SK-N-MC (cell line): ENCODE data around the gene FRMD4A.
"Not testable (repeated sequence)": the region's sequence is repeated elsewhere in the genome, so short reads cannot be mapped to it uniquely, and the experiment has no call there.

Source experiments
- DNase-seq: peaks from one replicate; pipeline ENCODE4 v3.0.0-alpha.2; 2011; ENCODE audit warnings: low read depth, low spot score
- H3K27ac ChIP-seq: fragments of 200-600 bp; sonication (generic); 2 replicates; pipeline ENCODE4 v1.5.1; 2016; ENCODE audit warnings: mixed run types
- H3K36me3 ChIP-seq: fragments of 200-600 bp; sonication (generic); 2 replicates; pipeline ENCODE4 v1.6.1; 2017; ENCODE audit warnings: antibody characterized with exemption, low read length, mixed read lengths; ENCODE audit not compliant: insufficient read depth
- H3K4me3 ChIP-seq: fragments of 200-600 bp; sonication (generic); 2 replicates; pipeline ENCODE4 v1.5.1; 2016
- H3K9ac ChIP-seq: fragments of 200-600 bp; sonication (generic); 2 replicates; pipeline ENCODE4 v1.8.0; 2017; ENCODE audit warnings: mixed run types, mixed read lengths; ENCODE audit not compliant: insufficient read length
- H3K9me3 ChIP-seq: fragments of 200-600 bp; sonication (generic); 2 replicates; pipeline ENCODE4 v1.6.1; 2017; ENCODE audit warnings: low read depth, mild to moderate bottlenecking, antibody characterized with exemption, low read length, moderate library complexity, mixed read lengths
- EZH2 ChIP-seq: fragments of 200-600 bp; sonication (generic); IDR thresholded peaks from one replicate; pipeline ENCODE4 v1.6.1; 2017; ENCODE audit warnings: antibody characterized with exemption
- FOXP2 ChIP-seq: optimal IDR thresholded peaks from 2 replicates; pipeline ENCODE3; 2011; ENCODE audit warnings: mild to moderate bottlenecking, moderate library complexity; ENCODE audit not compliant: insufficient read depth; ENCODE audit errors: extremely low read length, control extremely low read depth
- POLR2AphosphoS5 ChIP-seq: IDR thresholded peaks from 2 replicates; pipeline ENCODE4 v1.6.1; 2012; ENCODE audit warnings: mild to moderate bottlenecking, low read depth, low read length, borderline replicate concordance

Gene FRMD4A

DNA sequence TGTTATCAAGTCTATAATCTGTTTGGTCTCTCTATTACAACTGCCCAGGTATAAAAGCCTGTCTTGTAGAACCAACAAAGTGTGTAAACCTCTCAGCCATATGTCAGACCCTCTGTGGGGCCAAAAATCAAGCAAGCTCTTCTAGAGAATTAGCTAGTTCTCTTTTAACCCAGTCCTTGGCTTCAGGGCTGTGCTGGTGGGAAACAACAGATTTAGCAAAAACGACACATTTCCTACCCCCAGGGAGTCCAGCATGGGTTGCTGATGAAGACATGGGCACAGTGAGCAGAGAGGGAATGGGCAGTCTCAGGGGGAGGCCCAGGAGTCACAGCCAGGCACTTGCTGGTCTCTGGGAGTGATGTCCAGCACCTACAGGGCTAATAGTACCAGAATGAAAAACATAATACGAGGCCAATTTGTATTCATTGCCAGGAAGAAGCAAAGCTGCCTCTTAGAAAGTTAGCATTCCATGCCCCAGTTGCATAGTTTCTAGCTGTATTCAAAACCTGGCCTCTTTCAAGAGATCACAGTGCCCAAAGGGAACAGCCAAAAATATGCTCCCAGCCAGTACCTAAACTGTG is 80.1 kb downstream of the FRMD4A start:
- H3K36me3 ChIP-seq, result no peaks in the 10 kb centered on the region
- H3K27ac ChIP-seq, result no peak overlapping the region
- DNase-seq, result no peak
- no peak overlapping the region for H3K9ac ChIP-seq
- H3K9me3 ChIP-seq, result no peaks in the 10 kb centered on the region
- no peak for TF ChIP-seq POLR2AphosphoS5
- TF ChIP-seq EZH2, result no peak
- TF ChIP-seq FOXP2, result no peak
- H3K4me3 ChIP-seq, result no peak overlapping the region

GRCh38 chr10:14247377-14248116 is 83.2 kb downstream of the FRMD4A start:
- Histone ChIP-seq H3K36me3 (no peaks in the 10 kb centered on the region), H3K9ac (no peak overlapping the region), H3K27ac (no peak overlapping the region), H3K9me3 (no peaks in the 10 kb centered on the region), H3K4me3 (no peak overlapping the region)
- no peak for DNase-seq
- TF ChIP-seq EZH2 (no peak), POLR2AphosphoS5 (no peak), FOXP2 (no peak)

GRCh38 chr10:14244801-14245211 is 85.9 kb downstream of the FRMD4A start:
- TF ChIP-seq POLR2AphosphoS5 (no peak), FOXP2 (no peak), EZH2 (no peak)
- DNase-seq, result no peak
- no peak overlapping the region for H3K4me3 ChIP-seq

DNA sequence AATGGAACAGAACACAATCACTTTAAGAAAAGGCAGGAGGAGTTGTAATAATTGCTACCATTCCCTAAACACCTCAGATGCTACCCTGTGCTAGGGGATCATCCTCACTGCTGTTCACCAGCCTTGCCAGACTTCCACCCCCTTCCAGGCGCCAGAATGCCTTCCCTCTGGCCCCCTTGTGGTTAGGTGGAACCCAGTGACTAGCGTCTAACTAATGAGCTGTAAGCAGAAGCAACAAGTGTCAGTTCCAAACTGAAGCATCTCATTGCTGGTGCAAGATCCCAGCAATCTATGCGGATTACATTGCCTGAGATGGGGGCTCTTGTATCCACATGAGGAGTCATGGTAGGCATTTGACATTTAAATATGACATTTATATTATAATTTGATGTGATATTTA is 86.6 kb downstream of the FRMD4A start:
- TF ChIP-seq FOXP2 (no peak), POLR2AphosphoS5 (no peak), EZH2 (no peak)
- Histone ChIP-seq H3K4me3 (no peak overlapping the region), H3K9me3 (no peaks in the 10 kb centered on the region), H3K27ac (no peak overlapping the region), H3K9ac (no peak overlapping the region), H3K36me3 (no peaks in the 10 kb centered on the region)
- DNase-seq, result no peak

More at GRCh38 chr10:14244801-14245211, 85.9 kb downstream of the FRMD4A start:
- H3K27ac ChIP-seq, result no peak overlapping the region
- no peak overlapping the region for H3K9ac ChIP-seq
- no peaks in the 10 kb centered on the region for H3K36me3 ChIP-seq
- H3K9me3 ChIP-seq, result no peaks in the 10 kb centered on the region

- TF ChIP-seq POLR2AphosphoS5, result no peak
- no peak for TF ChIP-seq FOXP2
- no peak for TF ChIP-seq EZH2
- H3K9ac ChIP-seq, result no peak overlapping the region
- H3K9me3 ChIP-seq, result no peaks in the 10 kb centered on the region
- H3K36me3 ChIP-seq, result no peaks in the 10 kb centered on the region
- no peak overlapping the region for H3K27ac ChIP-seq
- no peak overlapping the region for H3K4me3 ChIP-seq
- DNase-seq, result no peak
Observed at GRCh38 chr10:14243221-14243620, 87.5 kb downstream of the FRMD4A start.

GRCh38 chr10:14241196-14241595 is 89.5 kb downstream of the FRMD4A start:
- TF ChIP-seq POLR2AphosphoS5 (no peak), FOXP2 (no peak), EZH2 (no peak)
- H3K36me3 ChIP-seq, result no peaks in the 10 kb centered on the region
- no peak overlapping the region for H3K4me3 ChIP-seq
- no peaks in the 10 kb centered on the region for H3K9me3 ChIP-seq
- DNase-seq, result no peak
- no peak overlapping the region for H3K27ac ChIP-seq
- H3K9ac ChIP-seq, result no peak overlapping the region

DNA sequence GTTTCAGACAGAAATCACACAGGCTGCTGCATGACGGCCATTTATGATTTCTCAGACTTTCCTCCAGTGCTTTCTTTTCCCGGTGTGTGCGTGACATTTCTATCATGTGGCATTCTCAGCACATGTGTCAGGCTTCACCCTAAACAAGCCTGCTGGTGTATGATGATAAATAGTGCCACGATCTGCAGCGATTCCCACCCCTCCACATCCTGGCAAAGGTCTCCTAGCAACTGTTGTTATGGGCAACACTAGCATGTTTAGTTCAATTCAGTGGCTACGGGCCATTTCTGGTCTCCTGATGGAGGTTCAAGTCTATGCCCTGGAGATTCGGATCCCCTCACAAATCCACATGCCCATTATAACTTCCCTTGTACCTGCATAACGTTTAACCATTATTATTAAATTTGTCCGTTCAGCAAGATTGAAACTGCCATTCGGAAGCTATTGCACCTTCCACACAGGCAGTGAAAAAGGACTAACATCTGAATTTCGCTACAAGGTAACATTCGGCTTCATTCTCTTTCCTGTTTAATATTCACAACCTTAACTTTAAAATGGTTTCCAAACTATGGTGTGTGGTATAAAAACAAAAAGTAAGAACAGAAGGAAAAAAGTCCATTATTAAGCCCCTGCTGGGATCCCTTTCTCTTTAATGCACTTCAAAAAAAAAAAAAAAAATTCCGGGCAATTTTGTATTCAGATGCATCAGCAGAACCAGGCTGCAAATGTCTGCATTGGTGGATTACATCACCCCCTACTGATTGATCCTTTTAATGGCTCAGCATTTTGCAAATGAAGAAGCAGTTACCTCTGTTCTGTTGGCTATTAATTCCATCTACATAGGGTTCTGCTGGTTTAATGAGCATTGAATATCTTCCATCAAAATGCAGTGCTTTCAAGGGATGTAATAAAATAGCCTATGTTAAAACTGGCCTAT is 90.2 kb downstream of the FRMD4A start:
- H3K4me3 ChIP-seq, result no peak overlapping the region

GRCh38 chr10:14238659-14239058 is 92.1 kb downstream of the FRMD4A start:
- H3K9ac ChIP-seq, H3K4me3 ChIP-seq, H3K27ac ChIP-seq, DNase-seq, H3K36me3 ChIP-seq, H3K9me3 ChIP-seq: not testable (repeated sequence)

More for the DNA sequence above, 90.2 kb downstream of the FRMD4A start:
- DNase-seq, result no peak
- no peak overlapping the region for H3K9ac ChIP-seq
- TF ChIP-seq EZH2, result no peak
- TF ChIP-seq POLR2AphosphoS5, result no peak
- no peak for TF ChIP-seq FOXP2
- H3K27ac ChIP-seq, result no peak overlapping the region
- H3K36me3 ChIP-seq, result no peaks in the 10 kb centered on the region
- no peaks in the 10 kb centered on the region for H3K9me3 ChIP-seq
